HUDEP-2 (cell line): ENCODE data around the gene NME3.
A peak's percentile ranks its signal among the peaks of the same experiment; 100 is the strongest.

ENCODE experiments used
- DNase-seq, 76 experiments: peaks; one replicate each; lab custom pipeline; 2025; ENCODE audit not compliant: unreplicated experiment in 76 of 76; lab: John Stamatoyannopoulos, UW

Gene NME3

DNA sequence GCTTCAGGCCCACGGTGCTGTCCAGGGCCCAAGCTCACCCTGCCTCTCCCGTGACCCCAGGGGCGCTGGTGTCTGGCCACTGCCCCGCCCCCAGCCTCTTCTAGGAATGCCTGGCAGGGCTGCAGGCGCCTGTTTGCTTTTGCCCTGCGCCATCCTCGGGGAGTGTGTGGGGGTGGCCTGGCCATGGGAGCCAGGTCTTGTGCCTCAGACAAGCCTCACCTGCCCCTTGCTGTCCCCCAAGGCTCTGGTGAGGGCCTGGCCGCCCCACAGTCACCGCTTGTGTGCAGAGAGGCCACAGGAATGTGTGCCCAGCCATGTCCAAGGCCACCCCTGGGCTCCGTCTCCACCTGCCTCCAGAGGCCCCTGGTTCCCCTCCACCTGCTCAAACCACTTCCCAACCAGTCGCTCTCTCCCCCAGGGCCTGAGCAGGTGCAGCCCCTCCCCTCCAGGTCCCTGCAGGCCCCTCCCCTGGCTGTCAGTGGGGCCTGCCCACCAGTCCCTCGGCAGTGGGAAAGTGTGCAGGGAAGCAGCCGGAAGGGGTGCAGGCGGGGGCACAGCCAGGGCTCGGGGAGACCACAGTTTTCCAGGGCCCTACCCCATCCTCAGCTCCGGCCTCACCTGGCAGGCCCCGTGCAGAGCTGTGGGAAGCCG, 23.0 kb upstream of the NME3 start:
- no peak for DNase-seq

DNA sequence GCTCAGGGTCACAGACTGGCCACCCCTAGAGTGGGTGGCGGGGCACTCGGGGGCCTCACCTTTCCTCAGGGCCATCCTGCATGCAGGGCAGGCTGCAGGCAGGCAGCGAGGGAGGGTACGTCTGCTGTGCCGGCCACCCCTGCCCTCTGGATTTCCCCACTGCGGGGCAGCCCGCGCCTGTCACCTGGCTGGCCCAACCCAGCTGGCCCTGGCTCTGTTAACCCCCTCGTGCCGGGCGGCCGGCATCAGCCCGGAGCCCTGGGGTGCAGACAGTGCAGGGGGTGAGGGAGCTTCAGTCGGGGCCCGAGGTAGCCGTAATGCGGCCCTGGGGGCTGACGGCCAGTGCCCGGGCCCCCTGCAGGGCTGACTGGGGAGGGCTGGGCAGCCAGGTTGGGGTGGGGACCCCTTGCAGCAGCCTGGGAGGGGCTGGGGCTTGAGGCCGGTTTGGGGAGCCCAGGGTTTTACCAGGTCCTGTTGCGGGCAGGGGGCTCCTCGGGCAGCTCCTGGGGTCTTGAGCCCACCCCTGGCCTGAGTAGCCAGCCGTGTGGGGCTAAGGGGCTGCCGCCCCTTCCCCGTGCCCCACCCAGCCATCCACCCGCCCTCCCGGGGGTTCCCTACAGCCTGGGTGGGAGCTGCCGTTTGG, 22.4 kb upstream of the NME3 start, which contains the start of gene IGFALS:
Gene IGFALS, minus strand, starts transcription at position 128 of the 643 bp plus-strand sequence. Its CDS starts 53 bp downstream, at position 75.
- DNase-seq = no peak

- no peak for DNase-seq
Measured at GRCh38 chr16:1792836-1793577, 21.7 kb upstream of the NME3 start.

DNA sequence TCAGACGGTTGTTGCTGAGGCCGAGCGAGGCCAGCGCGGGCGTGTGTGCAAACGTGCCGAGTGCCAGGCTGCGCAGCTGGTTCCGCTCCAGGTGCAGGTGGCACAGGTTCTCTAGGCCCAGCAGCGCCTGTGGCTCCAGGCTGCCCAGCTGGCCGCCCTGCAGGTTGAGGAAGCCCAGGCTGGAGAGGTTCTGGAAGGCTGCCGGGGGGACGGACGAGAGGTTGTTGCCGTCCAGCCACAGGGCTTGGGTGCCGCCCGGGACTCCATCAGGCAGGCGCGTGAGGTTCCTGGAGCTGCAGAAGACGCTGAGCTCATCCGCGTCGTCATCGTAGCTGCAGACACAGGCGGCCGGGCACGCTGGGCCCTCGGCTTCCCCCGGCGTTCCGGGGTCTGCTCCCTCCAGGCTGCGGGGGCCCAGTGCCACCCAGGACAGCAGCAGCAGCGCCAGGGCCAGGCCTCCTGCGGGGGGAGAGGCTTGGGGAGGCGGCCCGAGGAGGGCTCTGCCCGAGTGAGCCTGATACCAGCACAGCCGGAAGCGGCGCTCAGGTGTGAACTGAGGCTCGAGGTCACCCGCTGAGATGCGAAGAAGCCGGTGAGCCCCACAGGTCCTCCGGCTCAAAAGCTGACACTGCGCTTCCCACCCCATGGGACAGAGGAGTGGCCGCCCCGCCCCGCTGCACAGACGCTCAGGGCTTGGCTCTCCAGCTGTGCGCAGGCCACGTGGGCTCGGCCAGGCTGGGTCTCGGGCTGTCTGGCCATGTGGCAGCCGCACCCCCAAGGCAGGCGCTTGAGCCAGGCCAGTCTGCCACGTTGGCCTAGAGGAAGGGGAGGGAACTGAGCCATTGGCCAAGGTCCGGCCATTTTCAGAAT, 20.8 kb upstream of the NME3 start:
- no peak for DNase-seq

GRCh38 chr16:1791256-1791942, 20.1 kb upstream of the NME3 start:
- no peak for DNase-seq

DNA sequence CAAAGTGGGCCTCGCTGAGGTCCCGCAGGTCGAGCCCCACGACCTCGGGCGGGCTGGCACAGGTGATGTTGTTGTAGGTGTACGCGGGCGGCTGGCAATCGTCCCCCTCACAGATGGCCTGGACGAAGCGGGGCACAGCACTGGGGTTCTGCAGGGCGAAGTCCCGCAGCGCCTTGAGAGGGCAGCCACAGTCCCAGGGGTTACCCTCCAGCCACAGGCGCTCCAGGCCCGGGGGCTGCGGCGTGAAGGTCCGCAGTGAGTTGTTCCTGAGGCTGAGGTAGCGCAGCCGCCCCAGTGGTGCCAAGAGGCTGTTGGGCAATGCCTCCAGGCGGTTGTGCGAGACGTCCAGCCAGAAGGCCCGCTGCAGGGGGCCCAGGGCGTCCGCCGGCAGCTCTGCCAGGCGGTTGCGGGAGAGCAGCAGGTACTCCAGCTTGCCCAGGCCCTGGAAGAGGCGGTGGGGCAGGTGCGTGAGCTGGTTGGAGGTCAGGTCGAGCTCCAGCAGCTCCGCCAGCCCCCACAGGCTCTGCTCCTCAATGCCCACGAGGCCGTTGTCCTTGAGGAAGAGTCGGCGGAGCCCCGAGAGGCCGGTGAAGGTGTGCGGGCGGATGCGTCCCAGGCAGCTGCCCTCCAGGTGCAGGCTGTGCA, 19.4 kb upstream of the NME3 start:
- DNase-seq = no peak

DNA sequence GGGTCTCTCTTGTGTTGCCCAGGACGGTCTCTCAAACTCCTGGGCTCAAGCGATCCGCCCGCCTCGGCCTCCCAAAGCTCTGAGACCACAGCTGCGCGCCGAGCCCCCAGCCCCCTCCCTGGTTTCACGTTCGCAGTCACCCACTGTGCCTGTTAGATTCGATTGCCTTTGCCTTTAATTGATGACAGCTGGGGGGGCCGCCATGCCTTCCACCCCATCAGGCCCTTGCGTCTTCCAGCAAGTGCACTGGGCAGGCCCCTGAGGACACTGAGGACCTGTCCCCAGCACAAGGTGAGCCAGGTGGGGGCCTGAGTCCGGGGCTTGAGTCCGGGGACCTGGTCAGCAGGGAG, 18.9 kb upstream of the NME3 start:
- DNase-seq = no peak

DNA sequence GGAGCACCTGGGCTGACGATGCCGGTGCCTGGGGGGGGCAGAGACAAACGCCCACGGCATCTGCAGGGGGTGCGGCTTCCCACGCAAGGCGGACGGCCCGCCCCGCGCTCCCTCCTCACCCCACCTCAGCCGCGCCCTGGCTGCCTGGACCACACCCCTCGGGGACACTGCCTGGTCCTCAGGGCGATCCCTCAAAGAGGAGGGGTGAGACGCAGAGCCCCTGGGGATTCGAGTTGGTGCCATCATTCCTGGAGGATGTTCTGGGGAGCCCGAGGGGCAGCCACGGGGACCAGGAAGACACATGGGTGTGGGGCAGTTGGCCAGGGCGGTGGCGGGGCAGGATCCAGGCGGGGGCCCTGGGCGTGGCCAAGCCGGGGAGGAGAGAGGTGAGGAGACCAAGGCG, 18.3 kb upstream of the NME3 start:
- peak in 2 of 76 experiments; percentile 4 to 9 for DNase-seq

DNA sequence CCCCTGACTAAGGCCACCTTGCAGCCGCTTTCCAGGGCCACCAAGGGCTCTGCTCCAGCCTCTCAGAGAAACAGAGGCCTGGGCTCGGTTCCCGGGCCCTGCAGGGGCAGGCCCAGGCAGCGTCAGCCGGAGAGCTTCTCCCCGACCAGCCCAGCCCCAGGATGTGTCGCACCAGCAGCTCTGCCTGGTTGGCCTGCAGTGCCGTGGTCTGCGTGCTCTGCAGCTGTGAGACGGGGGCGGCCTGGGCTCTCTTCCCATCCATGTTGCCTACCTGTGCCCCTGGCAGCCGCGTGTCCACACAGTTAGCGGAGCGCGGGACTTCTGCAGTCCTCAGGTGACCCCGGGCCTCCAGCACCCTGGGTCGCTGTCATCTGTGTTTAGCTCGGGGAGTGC, 17.4 kb upstream of the NME3 start:
- DNase-seq = no peak

- DNase-seq = no peak
Measured at GRCh38 chr16:1788095-1788707, 16.9 kb upstream of the NME3 start.

DNA sequence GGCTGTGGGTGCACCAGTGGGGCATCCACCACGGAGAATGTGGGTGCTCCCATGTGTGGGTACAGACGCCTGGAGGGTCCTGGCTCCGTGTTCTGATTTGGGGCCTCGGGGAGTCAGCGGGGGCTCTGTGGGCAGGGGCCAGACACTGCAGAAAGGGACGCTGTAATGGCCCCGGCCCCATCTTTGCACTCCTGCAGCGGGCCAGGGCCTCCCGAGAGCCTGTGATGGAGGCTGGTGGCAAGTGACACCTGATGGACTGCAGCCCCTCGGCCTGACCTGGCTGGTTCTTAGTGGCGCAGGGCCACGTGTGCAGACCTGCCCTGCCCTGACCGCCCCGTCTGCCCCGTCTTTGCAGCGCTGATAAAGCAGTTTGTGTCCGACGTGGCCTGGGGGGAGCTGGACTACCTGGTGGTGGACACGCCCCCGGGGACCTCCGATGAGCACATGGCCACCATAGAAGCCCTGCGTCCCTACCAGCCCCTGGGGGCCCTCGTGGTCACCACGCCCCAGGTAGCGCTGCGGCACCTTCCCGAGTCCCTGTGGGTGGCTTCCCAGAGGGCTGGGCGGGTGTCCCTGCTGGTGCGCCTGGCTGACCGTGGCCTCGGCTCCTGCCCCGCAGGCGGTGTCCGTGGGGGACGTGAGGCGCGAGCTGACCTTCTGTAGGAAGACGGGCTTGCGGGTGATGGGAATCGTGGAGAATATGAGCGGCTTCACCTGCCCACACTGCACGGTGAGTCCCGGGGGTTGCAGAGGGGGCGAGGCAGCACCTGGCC, 16.2 kb upstream of the NME3 start:
- no peak for DNase-seq

DNA sequence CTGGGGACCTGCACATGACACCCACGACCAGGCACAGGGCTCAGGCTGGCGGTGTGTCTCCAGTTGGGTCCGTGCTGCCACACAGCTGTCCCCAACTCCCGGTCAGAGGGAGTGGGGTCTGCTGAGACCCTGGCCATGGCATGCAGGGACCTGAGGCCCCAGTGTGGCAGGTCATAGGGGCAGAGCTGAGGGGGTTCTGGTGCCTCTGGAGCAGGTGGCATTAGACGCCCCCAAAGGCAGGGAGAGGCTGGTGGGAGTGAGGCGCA, 15.6 kb upstream of the NME3 start:
- no peak for DNase-seq

DNA sequence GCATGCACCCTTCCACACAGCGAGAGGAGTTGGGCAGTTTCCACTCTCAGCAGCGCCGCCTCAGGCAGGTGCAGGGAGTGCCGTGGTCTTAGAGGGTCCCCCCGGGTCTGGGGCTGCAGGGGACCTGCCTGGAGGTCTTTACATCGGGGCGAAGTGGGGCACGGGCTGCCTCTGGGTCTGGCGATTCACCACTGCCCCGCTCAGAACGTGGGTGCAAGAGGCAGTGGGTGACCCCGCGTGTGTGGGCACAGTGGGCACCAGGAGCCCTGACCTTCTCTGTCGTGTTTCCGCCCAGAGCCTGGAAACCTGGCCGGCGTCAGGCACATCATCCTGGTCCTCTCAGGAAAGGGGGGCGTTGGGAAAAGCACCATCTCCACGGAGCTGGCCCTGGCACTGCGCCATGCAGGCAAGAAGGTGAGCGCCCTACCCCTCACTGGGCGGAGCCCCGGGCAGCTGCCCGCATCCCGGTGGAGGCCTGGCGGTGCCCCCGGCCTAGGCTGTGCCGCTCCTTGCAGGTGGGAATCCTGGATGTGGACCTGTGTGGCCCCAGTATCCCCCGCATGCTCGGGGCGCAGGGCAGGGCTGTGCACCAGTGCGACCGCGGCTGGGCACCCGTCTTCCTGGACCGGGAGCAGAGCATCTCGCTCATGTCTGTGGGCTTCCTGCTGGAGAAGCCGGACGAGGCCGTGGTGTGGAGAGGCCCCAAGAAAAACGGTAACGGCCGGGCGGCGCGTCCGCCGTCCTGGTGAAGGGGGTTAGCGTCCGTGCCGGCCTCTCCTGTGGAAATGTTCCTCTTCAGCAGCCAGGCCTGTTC, 15.1 kb upstream of the NME3 start:
- DNase-seq = no peak

DNA sequence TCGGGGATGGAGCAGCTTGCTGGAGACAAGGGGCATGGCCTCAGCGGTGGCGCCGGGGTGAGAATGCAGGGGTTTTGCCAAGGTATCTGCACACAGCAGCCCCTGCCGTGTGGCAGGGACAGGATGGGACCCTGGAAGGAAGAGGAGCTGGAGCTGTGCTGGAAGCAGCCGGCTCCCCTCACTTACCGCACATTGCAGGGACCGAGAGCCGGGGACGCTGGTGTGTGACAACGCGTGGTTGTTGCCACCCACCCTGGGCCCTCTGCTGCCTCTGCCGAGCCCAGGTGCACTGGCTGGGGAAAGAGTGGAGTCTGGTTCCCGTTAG, 14.5 kb upstream of the NME3 start:
- no peak for DNase-seq

DNA sequence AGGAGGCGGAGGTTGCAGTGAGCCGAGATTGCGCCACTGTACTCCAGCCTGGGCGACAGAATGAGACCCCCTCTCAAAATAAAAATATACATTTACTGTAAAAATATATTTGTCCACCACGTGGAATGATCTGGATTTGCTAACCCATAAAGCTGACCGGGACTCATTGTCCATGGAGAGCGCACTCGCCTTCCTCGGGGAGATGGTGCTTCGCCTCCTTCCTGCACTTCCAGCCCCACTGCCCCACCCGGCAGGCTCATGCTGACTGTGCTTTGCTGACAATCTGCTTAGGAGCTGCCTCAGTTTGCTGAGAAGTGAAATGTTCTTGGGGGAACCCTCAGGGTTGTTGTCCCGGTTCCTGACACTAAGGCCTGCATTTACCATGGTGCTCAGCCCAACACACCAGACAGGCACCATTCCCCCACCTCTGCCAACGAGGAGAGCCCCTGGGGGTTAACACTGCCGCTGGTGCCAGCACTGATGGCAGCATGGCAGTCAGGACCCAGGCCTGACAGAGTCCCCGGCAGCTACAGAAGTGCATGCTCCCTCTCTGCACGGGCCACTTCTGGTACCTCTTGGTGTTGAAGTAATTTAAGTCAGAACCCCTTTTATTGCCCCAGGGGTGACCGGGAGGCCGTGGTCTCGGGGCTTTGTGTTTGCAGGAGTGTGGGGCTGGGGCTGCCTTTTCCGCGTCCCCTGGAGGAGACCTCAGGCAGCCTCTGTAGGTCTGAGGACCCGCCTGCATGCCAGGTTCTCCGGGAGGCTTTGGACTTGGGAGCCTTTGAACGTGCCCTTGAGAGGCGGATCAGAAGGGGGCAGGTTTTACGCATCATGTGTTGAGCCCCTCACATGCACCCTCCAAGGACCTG, 13.9 kb upstream of the NME3 start:
- DNase-seq = no peak

DNA sequence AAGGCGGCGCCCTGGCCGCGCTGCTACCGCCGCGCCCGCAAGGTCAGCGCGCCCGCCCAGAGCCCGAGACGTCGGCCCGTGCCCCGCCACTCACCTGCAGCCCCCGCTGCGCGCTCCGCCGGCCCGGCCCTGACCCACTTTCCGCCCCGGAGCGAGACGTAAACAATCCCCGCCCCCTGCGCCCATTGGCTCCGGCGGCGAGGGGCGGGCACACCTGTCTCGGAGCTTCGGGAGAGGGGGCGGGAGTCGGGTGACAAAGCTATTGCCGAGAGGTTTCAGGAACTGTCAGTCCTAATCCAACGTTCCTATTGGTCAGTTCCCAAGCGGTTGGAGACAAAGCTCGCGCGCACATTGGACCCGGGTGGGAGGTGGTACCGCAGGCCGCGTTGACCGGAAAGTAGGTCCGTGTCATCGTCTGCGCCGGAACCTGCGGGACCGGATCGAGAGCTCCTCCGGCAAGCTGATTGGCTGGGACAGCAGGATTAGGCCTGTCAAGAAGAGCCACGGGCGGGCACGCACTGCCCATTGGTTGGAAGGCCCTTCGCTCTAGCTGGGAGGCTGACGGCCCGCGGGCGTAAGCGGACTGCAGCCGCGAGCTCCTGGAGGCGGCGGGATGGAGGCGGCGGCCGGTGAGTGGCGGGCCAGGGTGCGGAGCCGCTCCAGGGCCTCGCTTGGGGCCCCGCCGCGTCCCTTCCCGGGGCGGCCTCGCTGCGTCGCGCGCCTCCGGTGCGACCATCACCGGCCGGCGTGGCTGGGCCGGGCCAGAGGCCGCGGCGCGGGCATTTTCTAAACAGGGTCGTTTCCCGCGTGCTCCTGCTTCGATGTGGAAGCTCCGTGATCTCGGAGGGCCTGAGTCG, 11.3 kb upstream of the NME3 start, which contains the start of the genes NUBP2 and SPSB3:
Gene NUBP2, plus strand, starts transcription at position 553 of the 857 bp plus-strand sequence. Its CDS starts 61 bp downstream, at position 614.
Gene SPSB3, minus strand, starts transcription at position 164 of the 857 bp plus-strand sequence. CDS start 1,088 bp downstream, outside the sequence.
- DNase-seq = peak in 75 of 76 experiments; percentile 47 to 100 (median 99)
